Kidney glomerular epithelial cell (primary cell): ENCODE data around the gene TMEM86B.

ENCODE experiments used
- DNase-seq: peaks from one replicate; lab custom pipeline; 2025; lab: John Stamatoyannopoulos, UW

The TMEM86B gene, protein sequence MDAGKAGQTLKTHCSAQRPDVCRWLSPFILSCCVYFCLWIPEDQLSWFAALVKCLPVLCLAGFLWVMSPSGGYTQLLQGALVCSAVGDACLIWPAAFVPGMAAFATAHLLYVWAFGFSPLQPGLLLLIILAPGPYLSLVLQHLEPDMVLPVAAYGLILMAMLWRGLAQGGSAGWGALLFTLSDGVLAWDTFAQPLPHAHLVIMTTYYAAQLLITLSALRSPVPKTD

DNA sequence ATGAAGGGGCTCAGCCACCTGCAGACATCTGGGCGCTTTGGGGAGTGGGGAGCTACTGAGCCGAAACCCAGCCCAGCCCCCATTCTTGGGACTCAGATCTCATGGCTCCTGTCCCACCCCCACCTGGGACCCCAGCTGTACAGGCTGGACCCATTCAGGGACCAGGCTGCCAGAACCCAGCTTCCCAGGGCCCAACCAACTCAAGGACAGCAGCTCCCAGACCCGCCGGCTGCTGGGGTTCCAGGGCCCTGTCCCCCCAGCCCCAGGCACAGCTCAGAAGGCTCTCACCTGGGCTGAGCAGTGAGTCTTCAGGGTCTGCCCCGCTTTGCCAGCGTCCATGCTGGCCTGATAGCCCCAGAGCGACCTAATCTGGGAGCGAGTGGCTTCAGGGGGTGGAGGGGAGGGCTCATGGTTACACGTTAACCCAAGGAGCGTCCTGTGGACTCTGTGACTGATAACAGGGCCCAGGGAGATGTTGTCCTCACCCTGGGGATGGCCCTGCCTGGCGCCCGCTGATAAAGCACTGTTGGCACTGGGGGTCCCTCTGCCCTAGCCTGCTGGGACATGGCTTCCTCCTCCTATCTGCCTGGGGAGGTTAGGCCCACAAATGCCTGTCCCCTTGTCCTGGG is at the start of gene TMEM86B:
TMEM86B (minus strand) TSS at position 361 of the 629 bp plus-strand sequence; CDS start at position 339, 22 bp downstream.
- no peak for DNase-seq

DNA sequence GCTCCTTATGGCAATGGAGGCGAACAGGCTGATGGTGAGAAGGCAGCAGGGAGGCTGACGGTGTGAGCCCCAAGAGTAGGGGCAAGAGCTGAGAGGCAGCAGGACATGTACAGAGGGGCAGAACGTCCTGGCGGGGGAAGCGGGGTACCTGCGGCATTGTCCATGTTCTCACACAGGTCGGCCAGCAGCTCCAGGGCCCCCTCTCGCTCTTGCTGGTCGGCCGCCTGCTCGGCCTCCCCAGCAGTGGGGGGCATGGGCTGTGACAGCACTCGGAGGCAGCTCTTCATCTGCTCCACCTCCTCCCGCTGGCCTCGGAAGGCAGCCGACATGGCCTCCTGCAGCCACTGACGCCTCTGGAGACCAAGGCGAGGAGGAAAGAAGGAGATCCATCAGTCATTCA is 48.9 kb upstream of the TMEM86B start:
- no peak for DNase-seq

DNA sequence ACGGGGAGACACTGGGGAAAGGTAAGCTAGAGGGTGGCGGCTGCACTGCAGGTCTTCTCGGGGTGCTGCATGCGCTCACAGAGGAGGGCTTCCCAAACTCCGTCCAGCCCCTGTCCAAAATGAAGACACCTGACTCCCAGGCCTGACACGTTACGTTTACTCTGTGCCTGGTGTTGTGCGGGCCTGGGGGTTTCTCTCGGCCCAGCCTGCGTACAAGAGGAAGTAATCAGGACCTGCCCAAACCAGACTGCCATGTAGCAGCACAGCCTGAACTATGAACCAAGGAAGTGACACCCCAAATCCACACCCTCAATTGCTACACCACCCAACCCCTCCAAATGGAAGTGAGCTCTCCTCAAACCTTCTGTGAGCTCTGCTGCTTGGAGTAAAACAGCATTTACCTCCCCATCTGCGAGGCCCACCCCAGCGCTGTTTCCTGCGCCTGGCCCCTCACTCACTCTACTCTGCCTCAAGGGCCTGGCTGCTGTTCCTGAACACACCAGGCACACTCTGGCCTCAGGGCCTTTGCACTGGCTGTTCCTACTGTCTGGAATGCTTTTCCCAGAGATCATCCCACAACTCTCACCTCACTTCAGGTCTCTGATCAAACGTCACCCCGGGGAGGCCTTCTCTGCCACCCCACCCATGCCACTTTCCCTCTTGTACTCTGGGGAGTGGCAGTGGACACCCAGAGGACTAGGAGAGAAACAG is 48.3 kb upstream of the TMEM86B start:
- no peak for DNase-seq

DNA sequence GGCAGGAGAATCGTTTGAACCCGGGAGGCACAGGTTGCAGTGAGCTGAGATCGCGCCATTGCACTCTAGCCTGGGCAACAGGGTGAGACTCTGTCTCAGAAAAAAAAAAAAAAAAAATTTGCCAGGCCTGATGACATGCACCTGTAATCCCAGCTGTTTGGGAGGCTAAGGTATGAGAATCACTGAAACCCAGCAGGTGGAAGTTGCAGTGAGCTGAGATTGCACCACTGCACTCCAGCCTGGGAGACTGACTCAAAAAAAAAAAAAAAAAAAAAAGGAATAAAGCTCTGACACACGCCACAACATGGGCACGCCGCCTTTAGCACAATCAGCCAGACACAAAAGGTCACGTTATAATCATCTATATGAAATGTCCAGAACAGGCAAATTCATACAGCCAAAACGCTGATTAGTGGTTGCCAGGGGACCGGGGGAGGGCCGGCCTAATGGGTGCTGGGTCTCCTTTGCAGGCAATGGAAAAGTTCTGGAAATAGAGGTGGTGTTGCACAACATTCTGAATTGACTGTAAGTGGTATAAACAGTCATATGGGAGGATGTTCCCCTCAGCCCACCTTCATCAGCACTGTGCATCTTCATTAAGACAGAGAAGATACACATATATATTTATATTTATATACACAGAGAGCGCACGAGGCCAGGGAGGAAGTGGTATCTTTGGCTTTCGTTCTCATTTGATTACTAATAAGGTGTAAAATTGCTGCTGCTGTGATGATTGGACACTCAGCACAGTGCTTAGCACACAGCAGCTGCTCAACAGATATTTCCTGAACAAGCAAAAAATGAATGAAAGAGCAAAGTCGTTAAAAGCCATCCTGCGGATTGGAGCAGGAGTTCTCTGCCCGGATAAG is 47.5 kb upstream of the TMEM86B start:
- no peak for DNase-seq

DNA sequence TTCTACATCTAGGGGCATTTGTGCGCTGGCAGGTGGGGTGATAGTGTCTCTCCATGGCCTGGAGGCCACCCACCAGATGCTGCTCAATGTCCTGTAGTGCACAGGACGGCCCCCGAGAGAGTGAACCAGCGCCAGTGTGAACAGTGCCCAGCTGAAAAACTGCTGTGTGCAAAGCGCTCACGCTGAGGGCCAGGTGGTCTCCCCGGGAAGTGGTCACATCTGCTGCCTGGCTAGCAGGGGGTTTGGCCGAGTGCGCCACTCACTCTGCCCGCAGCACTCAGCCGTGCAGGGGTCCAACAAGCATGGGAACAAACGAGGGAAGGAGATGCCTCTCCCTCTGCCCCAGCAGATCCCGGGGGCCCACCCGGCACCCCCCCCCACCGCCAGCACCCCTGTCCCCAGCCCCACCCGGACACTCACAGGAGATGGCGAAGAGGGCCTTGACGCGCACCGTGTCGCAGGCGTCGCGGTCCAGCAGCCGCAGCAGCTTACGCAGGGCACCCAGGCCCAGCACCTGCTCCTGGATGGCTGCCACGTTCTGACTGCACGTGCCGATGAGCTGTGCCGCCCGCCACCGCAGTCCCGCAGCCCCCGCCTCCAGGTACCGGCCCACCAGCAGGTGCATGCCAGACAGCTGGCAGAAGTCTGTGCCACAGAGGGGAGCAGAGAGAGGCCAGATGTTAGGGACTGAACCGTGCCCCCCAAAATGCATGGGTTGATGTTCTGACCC is 45.6 kb upstream of the TMEM86B start:
- DNase-seq = no peak

DNA sequence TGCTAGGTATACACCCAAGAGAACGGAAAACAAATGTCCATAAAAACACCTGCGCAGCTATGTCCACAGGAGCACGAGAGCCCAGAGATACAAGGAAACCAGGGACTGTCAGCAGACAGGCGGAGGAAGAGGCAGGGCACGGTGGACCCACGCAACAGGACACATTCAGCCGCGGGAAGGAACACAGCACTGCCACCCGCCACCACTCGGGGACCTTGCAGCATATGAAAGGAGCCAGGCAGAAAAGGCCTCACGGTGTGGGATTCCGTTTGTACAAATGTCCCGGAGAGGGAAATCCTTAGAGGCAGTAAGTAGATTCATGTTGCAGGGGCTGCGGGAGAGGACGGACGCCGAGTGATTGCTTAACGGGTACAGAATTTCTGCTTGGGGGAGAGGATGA is 43.6 kb upstream of the TMEM86B start:
- DNase-seq = no peak

DNA sequence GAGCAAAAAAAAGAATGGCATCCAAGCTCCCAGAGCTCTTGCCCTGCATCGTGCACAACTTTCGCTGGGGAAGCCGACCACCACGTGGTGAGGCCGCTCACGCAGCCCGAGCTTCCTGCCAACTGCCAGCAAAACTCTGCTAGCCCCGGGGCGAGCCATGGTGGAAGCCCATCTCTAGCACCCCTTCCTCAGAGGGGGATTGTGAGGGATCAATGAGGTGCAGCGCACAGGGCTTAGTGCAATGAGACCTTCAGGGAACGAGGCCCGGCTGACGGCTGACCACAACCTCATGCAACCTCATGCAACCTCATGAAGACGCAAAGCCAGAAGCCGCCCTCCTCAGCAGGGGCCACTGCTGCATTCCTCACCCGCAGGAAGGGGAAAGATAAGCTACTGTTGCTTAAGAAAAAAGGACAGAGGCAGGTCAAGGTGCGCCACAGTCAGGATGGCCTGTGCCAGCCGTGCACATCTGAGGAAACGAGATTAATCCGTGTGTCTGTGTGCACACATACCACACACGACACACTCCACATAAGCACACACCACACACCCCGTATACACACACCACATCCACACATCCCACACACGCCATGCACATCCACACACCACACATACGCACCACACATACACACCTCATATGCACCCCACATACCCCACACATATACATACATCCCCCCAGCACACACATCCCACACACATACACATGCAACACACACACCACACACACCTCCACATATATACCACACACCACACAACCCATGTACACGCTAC is 41.8 kb upstream of the TMEM86B start:
- no peak for DNase-seq

DNA sequence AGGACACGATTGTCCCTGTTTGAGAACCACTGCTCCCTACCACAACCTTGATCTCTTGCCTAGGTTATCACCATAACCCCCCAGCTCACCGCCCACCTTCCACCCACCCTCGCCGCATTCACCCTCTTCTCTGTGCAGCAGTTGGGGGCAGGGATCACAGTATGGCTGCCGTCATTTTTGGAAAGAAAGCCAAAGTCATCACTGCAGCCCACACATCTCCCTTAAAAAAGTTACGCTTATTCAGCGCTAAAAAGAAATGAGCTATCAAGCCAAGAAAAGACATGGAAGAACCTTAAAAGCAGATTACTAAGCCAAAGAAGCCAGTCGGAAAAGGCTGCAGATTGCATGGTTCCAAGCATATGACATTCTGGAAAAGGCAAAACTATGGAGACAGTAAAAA is 40.7 kb upstream of the TMEM86B start:
- no peak for DNase-seq

DNA sequence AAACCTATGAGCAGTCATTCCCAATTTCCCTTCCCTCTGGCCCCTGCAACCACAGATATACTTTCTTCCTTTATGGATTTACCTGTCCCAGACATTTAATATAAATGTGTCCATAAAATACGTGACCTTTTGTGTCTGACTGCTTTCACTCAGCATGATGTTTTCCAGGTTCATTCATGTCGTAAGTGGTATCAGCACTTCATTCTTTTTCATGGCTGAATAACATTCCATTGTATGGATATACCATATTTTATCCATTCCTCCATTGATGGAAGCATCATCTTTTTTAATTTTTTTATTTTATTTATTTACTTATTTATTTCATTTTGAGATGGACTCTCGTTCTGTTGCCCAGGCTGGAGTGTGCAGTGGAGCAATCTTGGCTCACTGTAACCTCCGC is 38.3 kb upstream of the TMEM86B start:
- no peak for DNase-seq

DNA sequence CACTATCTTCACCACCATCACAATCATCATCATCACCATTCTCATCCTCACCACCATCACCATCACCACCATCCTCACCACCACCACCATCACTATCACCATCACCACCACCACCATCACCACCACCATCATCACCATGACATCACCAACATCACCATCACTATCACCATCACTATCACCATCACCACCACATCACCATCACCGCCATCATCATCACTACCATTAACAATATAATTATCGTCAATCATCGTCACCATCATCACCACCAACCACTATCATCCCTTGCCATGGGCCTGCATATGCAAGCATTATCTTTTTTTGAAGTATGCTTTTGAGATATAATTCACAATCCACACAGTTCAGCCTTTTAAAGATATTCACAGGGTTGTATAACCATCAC is 37.8 kb upstream of the TMEM86B start:
- no peak for DNase-seq

DNA sequence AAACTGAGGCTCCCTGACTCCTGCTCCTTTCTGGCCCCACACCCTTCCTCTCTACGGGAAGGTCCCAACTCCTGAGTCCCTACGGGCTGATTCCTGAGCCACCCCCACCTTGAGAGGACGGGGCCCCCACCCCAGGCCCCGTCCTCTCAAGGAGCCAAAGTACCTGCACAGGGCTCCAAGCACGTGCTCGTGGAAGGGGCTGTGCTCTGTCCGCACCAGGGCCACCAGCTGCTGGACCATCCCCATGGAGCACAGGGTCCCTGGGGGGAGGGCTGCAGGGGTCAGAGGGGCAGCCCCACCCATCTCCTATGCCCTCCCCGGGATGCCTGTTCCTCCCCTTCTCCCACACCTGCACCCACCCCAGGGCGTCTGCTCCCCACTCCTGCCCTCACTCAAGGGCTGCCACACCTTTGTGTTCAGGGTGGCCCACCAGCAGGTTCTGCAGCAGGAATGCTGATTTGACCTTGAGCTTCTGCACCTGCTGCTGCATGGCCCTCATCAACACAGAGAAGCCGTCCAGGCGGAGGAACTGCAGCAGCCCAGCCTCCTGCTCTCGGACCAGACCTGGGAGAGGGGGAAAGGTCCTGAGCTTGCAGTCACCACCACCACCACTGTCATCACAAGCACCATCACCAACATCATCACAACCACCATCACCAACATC is 37.3 kb upstream of the TMEM86B start:
- no peak for DNase-seq

DNA sequence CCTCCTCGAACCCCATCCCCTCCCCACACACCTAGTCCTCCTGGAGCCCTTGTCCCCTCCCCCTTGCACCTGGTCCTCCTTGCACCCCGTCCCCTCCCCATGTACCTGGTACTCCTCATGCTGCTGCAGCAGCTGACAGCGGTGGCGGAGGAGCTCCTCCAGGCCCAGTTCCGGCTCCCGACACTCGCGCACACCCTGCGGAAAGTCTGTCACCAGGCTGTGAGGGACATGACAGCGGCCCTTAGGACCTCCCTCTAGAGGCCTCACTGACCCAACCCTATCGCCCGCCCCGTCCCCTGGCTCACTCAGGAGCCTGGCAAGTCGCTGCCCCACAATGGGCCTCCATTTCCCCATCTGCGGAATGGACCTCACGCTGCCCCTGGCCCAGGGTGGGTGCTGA is 36.6 kb upstream of the TMEM86B start:
- no peak for DNase-seq

DNA sequence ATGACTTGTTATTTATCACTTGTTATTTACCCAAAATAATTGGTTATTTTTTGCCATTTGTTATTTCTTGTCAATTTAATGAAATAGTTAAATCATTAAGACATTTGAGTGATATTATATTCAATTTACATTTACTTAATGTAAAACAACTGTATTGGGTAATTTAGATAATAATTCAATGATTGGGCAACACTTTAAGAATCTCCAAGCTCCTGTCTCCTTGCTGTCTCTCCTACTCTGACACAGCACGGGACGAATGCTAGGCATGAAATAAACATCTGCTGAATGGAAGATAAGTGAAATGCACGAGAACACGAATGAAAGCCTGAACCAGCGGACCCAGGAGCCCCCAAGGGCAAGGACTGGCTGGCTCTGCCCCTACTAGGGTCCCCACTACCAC is 36.0 kb upstream of the TMEM86B start:
- DNase-seq = no peak

DNA sequence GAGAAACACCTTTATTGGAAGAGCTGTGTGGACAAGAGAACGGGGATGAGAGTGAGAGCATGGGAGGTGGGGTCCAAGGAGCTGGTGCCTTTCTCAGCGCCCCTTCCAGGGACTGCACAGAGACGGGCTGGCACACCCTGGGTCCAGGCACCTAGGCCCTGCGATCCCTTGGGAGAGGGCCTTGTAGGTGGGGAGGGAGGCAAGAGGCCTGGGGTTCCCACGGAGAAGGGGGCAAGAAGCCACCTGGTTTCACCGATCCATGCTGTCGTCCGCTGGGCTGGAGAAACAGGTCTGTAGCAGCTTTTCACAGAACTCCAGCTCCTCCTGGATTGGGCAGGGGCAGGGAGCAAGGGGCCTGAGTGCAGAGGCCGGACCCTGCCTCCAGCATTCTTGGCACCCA is 33.8 kb upstream of the TMEM86B start:
- no peak for DNase-seq

DNA sequence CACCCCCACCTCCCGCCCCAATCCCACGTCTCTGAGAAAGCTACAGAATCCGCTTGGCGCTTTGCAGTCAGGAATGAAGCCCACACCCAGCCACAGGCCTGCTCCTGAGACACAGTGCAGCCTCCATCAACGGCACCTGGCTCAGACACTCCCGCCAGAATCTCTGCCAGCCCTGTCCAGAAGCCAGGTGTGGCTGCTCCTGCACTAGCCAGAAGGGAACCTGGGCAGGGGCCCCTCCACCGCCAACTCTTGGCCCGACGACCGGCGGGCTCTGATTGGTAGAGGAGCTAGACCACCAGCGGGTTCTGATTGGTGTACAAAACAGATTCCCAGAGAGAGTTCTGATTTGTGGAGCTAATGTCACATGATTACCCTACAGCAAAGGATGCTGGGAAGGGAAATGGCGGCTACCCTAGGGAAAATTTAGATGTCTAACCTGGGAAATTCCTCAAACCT is 33.1 kb upstream of the TMEM86B start:
- no peak for DNase-seq

DNA sequence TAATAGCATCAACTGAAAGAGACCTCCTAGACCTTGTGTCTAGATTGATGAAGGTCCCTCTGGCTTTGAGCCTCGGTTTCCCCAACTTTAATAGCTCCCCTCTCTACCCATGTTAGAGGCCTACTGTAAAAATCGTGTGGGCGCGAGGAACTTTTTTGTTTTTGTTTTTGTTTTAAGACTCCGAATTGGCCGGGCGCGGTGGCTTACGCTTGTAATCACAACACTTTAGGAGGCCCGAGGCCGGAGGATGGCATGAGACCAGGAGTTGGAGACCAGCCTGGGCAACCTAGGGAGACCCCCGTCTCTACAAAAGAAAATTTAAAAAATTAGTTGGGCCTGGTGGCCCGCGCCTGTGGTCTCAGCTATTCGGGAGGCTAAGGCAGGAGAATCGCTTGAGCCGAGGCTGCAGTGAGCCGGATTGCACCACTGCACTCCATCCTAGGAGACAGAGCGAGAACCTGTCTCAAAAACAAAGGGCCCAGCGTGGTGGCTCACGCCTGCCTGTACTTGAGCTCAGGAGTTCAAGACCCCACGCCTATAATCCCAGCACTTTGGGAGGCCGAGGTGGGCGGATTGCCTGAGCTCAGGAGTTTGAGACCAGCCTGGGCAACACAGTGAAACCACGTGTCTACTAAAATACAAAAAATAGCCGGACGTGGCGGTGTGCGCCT is 31.1 kb upstream of the TMEM86B start:
- DNase-seq = no peak

DNA sequence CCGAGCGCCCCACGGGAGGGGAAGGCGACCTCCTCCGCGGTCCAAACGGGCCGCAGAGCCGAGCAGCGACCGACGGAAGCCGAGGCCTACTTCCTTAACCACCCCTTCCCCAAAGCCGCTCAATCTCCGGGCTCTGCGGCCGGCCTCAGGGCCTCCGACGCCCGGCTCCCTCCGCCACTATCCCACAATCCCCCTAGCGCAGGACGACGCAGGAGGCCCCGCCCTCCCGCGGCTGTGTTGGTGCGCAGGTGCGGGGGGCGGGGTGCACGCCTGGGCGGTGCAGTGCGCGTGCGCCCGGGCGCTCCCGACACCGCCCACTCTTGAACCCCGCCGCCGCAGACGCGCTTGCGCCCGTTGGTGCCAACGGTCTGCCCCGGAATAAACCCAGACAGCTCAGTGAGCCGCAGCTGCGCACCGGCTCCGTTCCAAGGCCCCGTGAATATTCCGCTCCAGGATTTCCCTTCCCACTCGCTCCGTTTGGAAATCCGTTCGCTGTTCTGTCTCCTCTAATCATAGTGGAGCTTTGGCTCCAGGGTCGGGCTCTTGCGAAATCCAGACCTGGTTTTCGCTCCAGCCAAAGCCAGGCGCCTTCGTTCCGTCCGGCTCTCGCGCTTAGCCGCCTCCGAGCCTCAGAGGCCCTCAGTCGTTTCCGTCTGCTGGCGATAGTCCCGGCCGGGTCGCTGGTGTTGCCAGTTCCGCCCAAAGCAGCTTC is 30.4 kb upstream of the TMEM86B start, which contains the start of gene PPP6R1:
PPP6R1 (minus strand) TSS at position 190 of the 712 bp plus-strand sequence. CDS start 11,914 bp downstream, outside the sequence.
- DNase-seq = peak; percentile 99

DNA sequence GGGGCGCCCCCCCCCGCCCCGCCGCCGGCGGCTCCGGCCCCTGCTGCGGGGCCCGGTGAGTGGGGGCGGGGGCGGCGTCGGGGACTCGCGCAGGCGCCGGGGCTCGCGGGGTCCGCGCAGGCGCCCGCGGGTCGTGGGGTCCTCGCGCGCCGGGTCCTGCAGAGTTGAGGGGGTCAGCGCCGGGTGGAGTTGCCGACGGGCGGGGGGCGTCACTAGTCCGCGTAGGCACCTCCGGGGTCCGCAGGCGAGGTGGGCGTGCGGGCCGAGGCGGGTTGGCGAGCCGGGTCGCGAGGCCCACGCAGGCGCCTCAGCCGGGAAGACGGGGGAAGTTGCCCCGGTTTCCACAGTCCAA is 29.9 kb upstream of the TMEM86B start:
- no peak for DNase-seq
